Measurements from ENCODE around the gene MAP1S. TPM values are rescaled to one million over a fixed set of nuclear protein-coding genes. Genes with fewer than 3 reads are reported as not detected.

Gene MAP1S
- total and polyA plus RNA-seq, 2 of the 8 experiments (the other 6 are each of a cell fraction or from before 2014, with no cell fraction given), result 66.7 to 115 TPM

GRCh38 chr19:17743874-17744580, 24.7 kb downstream of the MAP1S start:
- Histone ChIP-seq H3K23ac (ENCODE audit: insufficient read length) (no peak overlapping the region), H4K20me1 (replicated peaks in 1 of 2; ENCODE audit: control insufficient read depth in 1 of 2, insufficient read depth in 2 of 2, low read length in 2 of 2) (peaks cover 0 to 3% of the 10 kb centered on the region in 2 experiments), H3K4me2 (ENCODE audit: insufficient read depth in 1 of 2, low read depth in 2 of 2, low read length in 2 of 2) (no peak overlapping the region), H3K23me2 (ENCODE audit: low read depth, low read length) (peaks cover 5% of the 10 kb centered on the region; the same call in 1 of the 2 replicates), H4K91ac (replicated peaks; ENCODE audit: insufficient read length, low read length) (no peak overlapping the region), H2AFZ (ENCODE audit: low read length) (no peak overlapping the region), H3K14ac (ENCODE audit: insufficient read length) (no peak overlapping the region), H2BK120ac (replicated peaks; ENCODE audit: low read depth, low read length) (no peak overlapping the region), H3K36me3 (ENCODE audit: control insufficient read depth in 2 of 4, insufficient read depth in 4 of 4, low read length in 3 of 4) (no peaks in the 10 kb centered on the region), H3K4me1 (replicated peaks in 1 of 4; ENCODE audit: control insufficient read depth in 3 of 4, insufficient read depth in 4 of 4, low read length in 3 of 4) (peaks cover 0 to 7% (median 3%) of the 10 kb centered on the region in 4 experiments; a peak in 5 of 7 replicates), H4K5ac (ENCODE audit: insufficient read length, low read depth, low read length) (no peak overlapping the region), H3K4ac (replicated peaks; ENCODE audit: insufficient read length, low read depth, low read length) (no peak overlapping the region), H3K79me1 (ENCODE audit: low read depth, low read length) (no peaks in the 10 kb centered on the region), H2BK20ac (ENCODE audit: low read length) (no peak overlapping the region), H3K27ac (ENCODE audit: low read depth, low read length) (no peak overlapping the region), H3K9me3 (ENCODE audit: insufficient read depth in 2 of 2, low read depth in 1 of 2, low read length in 1 of 2) (peaks cover 3 to 4% of the 10 kb centered on the region in 2 experiments; a peak in 2 of 4 replicates), H3K56ac (replicated peaks; ENCODE audit: insufficient read length, low read depth, low read length) (no peak overlapping the region), H3K79me2 (ENCODE audit: control insufficient read depth in 1 of 2, insufficient read depth in 2 of 2, low read length in 2 of 2) (no peaks in the 10 kb centered on the region), H2BK15ac (ENCODE audit: low read length) (no peak overlapping the region), H2AK5ac (ENCODE audit: low read depth, low read length) (no peak overlapping the region), H3K18ac (ENCODE audit: extremely low read depth, low read length) (no peak overlapping the region), H3K9ac (replicated peaks in 1 of 4; ENCODE audit: extremely low read depth in 1 of 4, low read depth in 3 of 4, low read length in 3 of 4) (no peak overlapping the region), H4K8ac (ENCODE audit: extremely low read depth, insufficient read depth, low read length) (no peak overlapping the region; the same call in 1 of the 2 replicates), H2BK5ac (ENCODE audit: low read depth, low read length) (no peak overlapping the region), H3K4me3 (ENCODE audit: extremely low read depth in 1 of 4, insufficient read depth in 2 of 4, low read depth in 3 of 4, low read length in 4 of 4) (no peak overlapping the region), H3K27me3 (replicated peaks in 1 of 4; ENCODE audit: control insufficient read depth in 3 of 4, extremely low read depth in 1 of 4, insufficient read depth in 3 of 4, low read length in 3 of 4) (no peaks in the 10 kb centered on the region), H2BK12ac (ENCODE audit: low read depth, low read length) (no peak overlapping the region)
- ChIA-PET CTCF (ENCODE audit: partially characterized antibody) (interaction anchor here (0.6 to 11.4 kb wide), 6 partner anchors 10 to 75 kb away, joined by 3 to 78 read pairs (median 4); no protein-coding TSS in a partner anchor), POLR2A (ENCODE audit: partially characterized antibody) (no interaction called here)
- DNase-seq (ENCODE audit: low read depth in 1 of 2, low spot score in 2 of 2), result no peak
- WGBS, 2 experiments (ENCODE audit: extremely low coverage in 1 of 2, insufficient coverage in 1 of 2, insufficient read length in 1 of 2, insufficient replicate concordance in 2 of 2, low coverage in 1 of 2, low lambda C conversion rate in 2 of 2, missing lambda C conversion rate in 1 of 2), result 87% methylated on average over 6 of the region's 6 CpGs; no CpG with 5 or more reads in 1 of the 2 experiments
- FAIRE-seq, result no peak
- no peak for TF ChIP-seq EGR1 (IDR thresholded peaks at IDR 0.05; ENCODE audit: borderline replicate concordance, low read depth, low read length)
- TF ChIP-seq SP4 (IDR thresholded peaks at IDR 0.05; ENCODE audit: low read length), result no peak
- no peak for TF ChIP-seq POLR2A (IDR thresholded peaks at IDR 0.05; ENCODE audit: control extremely low read depth in 1 of 2, low read depth in 2 of 2, low read length in 2 of 2)
- no peak for TF ChIP-seq USF2 (IDR thresholded peaks at IDR 0.05; ENCODE audit: low read length)
- TF ChIP-seq KDM1A (IDR thresholded peaks at IDR 0.05; ENCODE audit: borderline replicate concordance, low read length), result no peak
- TF ChIP-seq BRCA1 (IDR thresholded peaks at IDR 0.05; ENCODE audit: low read depth, low read length), result no peak
